GM12878 (cell line): ENCODE measurements around the gene PLCXD1.

Source experiments
- ATF2 ChIP-seq: IDR thresholded peaks from 2 replicates; pipeline ENCODE4 v1.6.1; 2012; ENCODE audit warnings: low read length, inconsistent platforms
- BCL3 ChIP-seq: IDR thresholded peaks from 2 replicates; pipeline ENCODE4 v1.6.1; 2011; ENCODE audit warnings: borderline replicate concordance, low read depth, mild to moderate bottlenecking, moderate library complexity, low read length; ENCODE audit not compliant: insufficient read depth, poor library complexity, severe bottlenecking
- CHD4 ChIP-seq: fragments of 200-600 bp; sonication (generic); IDR thresholded peaks from 2 replicates; pipeline ENCODE4 v1.6.1; 2016; ENCODE audit warnings: mild to moderate bottlenecking
- CREB1 ChIP-seq: IDR thresholded peaks from 2 replicates; pipeline ENCODE4 v1.6.1; 2012; ENCODE audit warnings: low read depth, mild to moderate bottlenecking, inconsistent platforms
- CTCF ChIP-seq, 3 experiments: IDR thresholded peaks in 2 of 3; conservative IDR thresholded peaks in 1 of 3; 2 replicates each; pipeline ENCODE4 v1.5.1; 2011; ENCODE audit warnings: low read depth in 3 of 3, low read length in 3 of 3, mild to moderate bottlenecking in 3 of 3, control low read depth in 2 of 3, moderate library complexity in 2 of 3, inconsistent platforms in 1 of 3, mixed read lengths in 1 of 3; ENCODE audit not compliant: control insufficient read depth in 2 of 3, insufficient read depth in 1 of 3; ENCODE audit errors: extremely low read depth in 1 of 3
- EED ChIP-seq: sonication (generic); IDR thresholded peaks from 2 replicates; pipeline ENCODE4 v1.6.1; 2016; ENCODE audit warnings: antibody characterized with exemption, low read depth
- IKZF2 ChIP-seq, 2 experiments: fragments of 450-650 bp; IDR thresholded peaks; 2 replicates each; pipeline ENCODE4 v1.6.1; 2017; ENCODE audit warnings: mild to moderate bottlenecking in 2 of 2, moderate library complexity in 2 of 2
- MYC ChIP-seq: IDR thresholded peaks from 2 replicates; pipeline ENCODE4 v1.6.1; 2011; ENCODE audit warnings: mild to moderate bottlenecking, low read length, moderate library complexity, inconsistent platforms; ENCODE audit not compliant: insufficient read depth, insufficient replicate concordance, insufficient read length, severe bottlenecking
- POLR2A ChIP-seq: IDR thresholded peaks from 2 replicates; pipeline ENCODE4 v1.6.1; 2011; ENCODE audit warnings: low read depth, mild to moderate bottlenecking, low read length
- SMC3 ChIP-seq: IDR thresholded peaks from 2 replicates; pipeline ENCODE4 v1.6.1; 2011; ENCODE audit warnings: low read length, improper control_type of control experiment, borderline replicate concordance
- SUZ12 ChIP-seq: fragments of 200-600 bp; sonication (generic); IDR thresholded peaks from one replicate; pipeline ENCODE4 v1.6.1; 2018; ENCODE audit warnings: antibody characterized with exemption, mild to moderate bottlenecking; ENCODE audit not compliant: unreplicated experiment
- ZNF384 ChIP-seq: IDR thresholded peaks from 2 replicates; pipeline ENCODE4 v1.6.1; 2012; ENCODE audit warnings: low read depth, mild to moderate bottlenecking, low read length, improper control_type of control experiment, borderline replicate concordance

GRCh38 chrX:311156-312129 lies 30.3 kb downstream of the PLCXD1 start:
- TF ChIP-seq CTCF (IDR thresholded peaks at IDR 0.05 in 2 of 3, conservative IDR thresholded peaks at IDR 0.05 in 1 of 3; ENCODE audit: control insufficient read depth in 2 of 3, extremely low read depth in 1 of 3, insufficient read depth in 1 of 3, low read depth in 3 of 3, low read length in 3 of 3) = no peak
- TF ChIP-seq IKZF2 (IDR thresholded peaks at IDR 0.05) = no peak
- TF ChIP-seq SMC3 = no peak
- no peak for TF ChIP-seq CHD4
- no peak for TF ChIP-seq SUZ12
- no peak for TF ChIP-seq CREB1
- no peak for TF ChIP-seq BCL3
- no peak for TF ChIP-seq ATF2
- 0 out of 2 replicates have a peak, but pooled peaks have one; percentile 43 for TF ChIP-seq POLR2A
- no peak for TF ChIP-seq ZNF384
- no peak for TF ChIP-seq MYC
- no peak for TF ChIP-seq EED
